GM19395 (cell line): ENCODE data around the gene ARID1B.

Experiments
- ATAC-seq: cut with Tn5 transposase; IDR thresholded peaks from one replicate; pipeline ENCODE4 v1.9.1; 2021; ENCODE audit warnings: mild to moderate bottlenecking, moderate library complexity; ENCODE audit not compliant: unreplicated experiment

The ARID1B gene

GRCh38 chr6:156900292-156900691 lies 123.1 kb downstream of the ARID1B start:
- ATAC-seq, result no peak

DNA sequence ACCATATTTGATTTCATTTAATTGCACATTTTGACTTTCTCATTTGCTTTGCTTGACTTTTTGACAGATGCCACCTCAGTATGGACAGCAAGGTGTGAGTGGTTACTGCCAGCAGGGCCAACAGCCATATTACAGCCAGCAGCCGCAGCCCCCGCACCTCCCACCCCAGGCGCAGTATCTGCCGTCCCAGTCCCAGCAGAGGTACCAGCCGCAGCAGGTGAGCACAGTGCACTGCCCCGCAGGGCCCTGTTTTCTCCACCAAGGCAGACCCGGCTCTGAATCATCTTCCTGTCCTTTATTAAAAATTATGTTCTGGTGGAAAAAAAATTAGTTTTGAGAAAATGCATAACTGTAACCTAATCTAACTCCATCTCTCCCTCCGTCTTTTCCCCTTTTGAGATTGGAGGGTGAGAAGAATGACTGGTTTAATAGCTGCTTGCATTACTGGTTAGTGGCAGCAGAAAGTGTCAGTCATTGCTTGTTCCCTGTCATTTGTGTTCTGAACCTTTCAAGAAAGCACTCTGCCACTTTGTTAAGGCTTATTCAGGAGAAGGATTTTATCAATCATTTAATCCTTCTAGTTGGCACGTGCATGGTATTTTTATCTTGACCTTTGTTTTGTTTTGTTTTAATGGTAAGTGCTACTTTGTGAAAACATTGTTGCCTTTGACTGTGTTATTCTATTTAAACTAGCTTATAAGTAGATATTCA lies 124.3 kb downstream of the ARID1B start:
- no peak for ATAC-seq

DNA sequence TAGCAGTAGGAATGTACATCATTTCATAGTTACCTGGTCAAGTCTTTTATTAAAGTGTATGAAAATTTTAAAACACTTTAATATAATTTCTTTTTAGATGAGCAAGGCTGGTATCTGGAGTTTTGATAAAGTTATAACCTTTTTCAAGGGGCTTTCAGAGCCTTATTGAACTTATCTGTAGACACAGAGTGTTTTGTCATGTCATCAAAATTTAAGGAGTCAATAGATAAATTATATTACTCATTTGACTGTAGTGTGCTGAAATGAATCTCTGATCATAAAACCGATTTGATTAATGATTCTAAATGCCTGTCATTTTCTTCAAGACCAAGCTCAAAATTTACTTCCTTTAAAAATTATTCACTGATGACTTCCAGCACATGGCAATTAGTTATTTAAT lies 125.6 kb downstream of the ARID1B start:
- no peak for ATAC-seq

DNA sequence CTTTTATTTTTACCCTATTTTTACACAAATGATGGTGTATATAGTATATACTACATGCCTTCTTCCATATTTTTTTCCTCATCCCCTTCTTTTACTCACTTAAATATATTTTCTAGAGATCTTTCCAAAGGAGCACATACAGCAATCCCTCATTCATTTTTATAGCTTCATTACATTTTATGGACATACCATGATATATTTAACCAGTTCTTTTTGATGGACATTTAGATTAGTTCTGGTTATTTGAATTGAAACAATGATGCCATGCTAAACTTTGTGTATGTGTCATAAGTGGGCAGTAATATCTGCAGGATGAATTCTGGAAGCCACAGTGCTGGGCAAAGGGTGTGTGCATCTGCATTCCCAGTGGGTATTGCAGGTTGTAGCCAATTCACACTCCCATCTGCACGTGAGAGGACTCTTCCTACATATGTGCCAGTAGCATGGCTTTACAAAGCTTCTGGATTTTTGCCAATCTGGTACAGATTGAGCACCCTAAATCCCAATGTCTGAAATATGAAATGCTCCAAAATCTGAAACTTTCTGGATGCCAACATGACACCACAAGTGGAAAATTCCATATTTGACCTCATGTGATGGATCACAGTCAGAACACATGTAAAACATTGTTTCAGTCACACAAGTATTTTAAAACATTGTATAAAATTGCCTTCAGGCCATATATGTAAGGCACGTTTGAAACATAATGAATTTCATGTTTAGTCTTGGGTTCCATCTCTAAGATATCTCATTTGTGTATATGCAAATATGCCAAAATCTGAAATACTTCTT lies 127.2 kb downstream of the ARID1B start:
- no peak for ATAC-seq

DNA sequence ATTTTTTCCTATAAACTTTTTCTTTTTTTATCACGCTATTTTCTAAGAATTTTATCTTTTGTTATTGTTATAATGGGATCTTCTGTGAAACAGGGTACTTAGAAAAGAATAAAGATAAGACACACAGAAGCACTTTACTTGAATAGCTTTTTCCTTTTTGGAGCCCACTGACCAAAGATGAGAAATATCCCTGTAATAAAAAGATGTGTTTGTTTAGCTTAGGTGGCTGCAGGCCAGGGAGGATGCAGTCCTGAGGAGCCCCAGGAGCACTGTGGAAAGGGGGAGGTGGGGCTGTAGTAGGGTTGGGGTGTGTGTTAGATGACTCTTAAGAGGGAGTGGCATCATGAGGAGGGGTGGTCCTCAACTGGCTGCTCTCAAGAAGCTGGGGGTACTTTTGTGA lies 128.6 kb downstream of the ARID1B start:
- no peak for ATAC-seq

DNA sequence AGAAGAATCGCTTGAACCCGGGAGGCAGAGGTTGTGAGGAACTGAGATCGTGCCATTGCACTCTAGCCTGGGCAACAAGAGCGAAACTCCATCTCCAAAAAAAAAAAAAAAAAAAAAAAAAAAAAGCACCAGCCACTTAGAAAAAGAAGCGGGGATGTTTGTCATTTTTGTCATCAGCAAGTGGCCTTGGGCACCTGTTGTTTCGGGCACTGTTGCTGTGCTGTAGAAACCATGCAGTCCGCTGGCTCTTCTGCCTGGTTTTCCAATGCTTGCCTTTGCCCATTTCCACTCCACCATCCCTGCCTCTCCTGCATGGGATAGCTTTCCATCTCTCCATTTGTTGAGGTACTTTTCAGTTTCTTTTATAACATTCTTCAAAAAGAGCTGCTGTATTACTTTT lies 129.3 kb downstream of the ARID1B start:
- no peak for ATAC-seq

DNA sequence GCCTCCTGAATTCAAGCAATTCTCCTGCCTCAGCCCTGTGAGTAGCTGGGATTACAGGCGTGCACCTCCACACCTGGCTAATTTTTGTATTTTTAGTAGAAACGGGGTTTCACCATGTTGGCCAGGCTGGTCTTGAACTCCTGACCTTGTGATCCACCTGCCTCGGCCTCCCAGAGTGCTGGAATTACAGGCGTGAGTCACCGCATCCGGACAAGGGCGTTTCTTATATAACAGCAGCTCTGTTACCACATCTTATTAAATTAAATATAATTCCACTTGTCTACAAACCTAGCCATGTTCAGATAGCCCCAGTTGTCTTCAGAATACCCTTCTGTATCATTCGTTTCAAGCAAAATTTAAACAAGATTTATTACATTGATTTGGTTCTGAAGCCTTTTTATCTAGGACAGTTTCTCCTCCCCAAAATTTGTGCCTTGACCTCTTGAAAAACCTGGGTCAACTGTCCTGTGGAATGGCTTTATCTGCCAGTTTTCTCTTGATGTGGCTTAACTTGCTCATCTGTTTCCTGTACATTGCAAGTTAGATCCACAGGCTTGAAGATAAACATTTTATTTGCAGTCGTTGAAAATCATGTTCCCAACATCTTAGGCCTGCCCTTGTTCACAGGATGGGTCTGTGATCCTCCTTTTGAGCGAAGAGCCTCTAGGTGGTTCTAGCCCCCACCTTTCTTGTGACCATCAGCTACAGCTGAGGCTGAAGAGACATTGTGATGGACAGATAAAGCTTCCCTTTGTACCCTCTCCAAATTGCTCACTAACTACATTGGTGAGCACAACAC lies 132.2 kb downstream of the ARID1B start:
- no peak for ATAC-seq

DNA sequence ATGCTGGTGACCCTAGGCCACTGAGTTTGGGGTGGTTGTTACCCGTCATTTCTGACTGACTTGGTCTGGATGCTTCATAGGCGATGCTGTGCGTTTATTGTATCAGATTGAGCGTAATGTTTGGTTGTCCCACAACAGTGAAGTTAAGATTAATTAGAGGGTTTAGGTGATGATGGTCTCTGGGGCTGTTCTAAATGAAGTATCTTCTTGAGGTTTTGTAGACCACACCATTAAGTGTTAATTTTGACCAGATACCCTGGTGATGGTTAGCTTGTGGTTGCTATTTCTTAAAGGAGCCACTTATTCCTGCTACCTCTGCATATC lies 132.8 kb downstream of the ARID1B start:
- no peak for ATAC-seq

DNA sequence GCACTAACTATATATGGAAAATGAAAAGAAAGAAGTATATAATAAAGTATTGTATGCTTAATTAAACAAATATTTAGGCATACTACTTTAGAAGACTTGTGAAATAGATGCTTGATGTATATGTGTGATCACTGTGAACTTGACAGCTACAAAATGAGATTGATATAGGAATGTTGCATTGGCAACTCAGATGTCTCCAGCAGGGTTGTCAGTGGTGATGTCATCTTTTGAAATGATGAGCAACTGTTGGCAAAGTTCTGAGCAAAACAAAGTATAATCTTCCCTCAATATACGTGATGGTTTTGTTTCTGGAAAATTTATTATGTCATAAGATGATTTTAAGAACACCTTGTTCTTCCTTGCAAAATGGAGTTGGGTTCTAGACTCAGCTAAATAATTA lies 133.8 kb downstream of the ARID1B start:
- no peak for ATAC-seq

GRCh38 chr6:156911581-156911980 lies 134.4 kb downstream of the ARID1B start:
- ATAC-seq, result no peak

DNA sequence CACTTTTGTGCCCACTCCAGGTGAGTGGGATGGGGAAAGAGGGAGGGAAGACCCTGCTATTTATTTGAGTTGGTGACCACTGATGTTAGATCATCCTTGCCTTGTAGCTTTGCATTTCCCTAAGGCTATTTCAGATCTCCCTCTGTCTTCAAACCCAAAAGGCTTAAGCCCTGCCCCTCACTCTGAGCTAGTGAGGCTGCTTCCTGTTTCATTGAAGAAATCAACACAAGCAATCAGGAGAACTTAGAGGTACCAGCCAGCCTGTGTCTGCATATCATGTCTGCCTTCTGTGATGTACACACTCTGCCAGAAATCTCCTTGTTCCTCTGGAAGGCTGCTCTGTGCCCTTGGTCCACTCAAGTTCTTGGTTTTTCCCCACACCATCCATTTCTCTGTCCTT lies 135.3 kb downstream of the ARID1B start:
- ATAC-seq, result no peak

GRCh38 chr6:156914181-156914580 lies 137.0 kb downstream of the ARID1B start:
- ATAC-seq, result no peak

DNA sequence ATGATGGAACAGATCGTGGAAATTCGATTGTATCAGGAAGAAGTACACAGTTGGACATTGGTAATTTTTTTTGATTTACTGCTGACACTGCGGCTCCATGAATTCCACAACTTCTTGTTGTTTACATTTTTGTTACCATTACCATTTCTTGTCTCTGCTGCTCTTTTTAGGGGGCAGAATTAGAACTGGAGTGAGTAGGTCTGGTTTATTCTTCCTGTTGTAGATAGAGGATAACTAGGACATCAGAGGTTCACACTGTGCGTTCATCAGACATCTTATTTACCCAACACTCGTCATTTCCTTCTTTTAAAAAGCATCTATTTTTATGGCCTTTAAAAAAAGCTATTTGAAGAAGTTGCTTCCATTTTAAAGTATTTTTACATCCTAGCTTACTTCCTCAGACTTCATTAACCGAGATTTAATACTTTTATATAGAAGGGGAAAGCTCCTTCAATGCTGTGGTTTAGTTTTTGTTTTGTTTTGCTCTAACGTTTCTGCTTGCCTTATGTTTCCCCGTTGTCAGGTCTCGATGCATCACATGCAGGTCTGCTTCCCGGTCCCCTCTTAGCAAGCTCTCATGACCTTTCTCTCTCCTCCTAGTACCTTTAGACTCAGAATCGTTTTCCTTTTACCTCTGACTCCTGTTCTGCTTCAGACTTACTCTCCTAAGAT lies 139.1 kb downstream of the ARID1B start:
- ATAC-seq, result peak; percentile 55

DNA sequence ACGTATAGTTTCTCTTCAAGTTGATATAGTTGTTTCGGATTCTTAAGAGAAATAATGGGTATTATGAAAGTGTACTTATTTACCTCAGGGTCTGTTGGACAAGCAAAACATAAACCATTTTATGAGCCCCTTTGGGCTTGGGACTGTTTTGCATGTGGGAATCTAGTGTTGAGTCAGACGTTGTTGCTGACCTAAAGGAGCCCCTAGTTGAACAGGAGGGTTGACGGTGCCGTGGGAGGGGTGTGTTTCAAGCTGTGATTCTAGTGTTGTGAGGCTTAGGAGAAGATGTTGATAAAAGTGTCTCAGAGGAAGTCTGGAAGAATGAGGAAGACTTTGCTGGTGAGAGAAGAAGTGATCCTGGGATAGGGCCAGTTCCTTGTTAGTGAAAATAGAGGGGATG lies 140.0 kb downstream of the ARID1B start:
- peak; percentile 59 for ATAC-seq

- no peak for ATAC-seq
Measured at GRCh38 chr6:156918647-156919046, 141.5 kb downstream of the ARID1B start.

DNA sequence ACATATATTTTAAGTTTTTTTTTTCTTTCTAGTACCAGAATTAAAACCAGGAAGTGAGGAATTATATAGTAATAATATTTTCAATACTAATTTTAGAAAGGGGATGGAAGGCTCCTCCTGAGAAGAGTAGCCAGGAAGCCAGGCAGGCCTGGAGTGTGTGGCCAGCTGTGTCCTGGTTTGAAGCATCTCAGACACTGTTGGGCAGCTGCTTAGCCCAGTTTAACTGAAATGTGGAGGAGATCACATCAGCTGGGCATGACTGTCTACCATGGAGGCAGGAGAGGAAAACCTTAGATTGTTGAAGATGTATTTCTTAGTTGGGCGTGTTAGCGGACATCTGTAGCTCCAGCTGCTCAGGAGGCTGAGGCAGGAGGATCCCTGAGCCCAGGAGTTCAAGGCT lies 142.2 kb downstream of the ARID1B start:
- ATAC-seq, result no peak

- ATAC-seq, result no peak
Measured at GRCh38 chr6:156919814-156920369, 142.7 kb downstream of the ARID1B start.

GRCh38 chr6:156924246-156924645 lies 147.1 kb downstream of the ARID1B start:
- no peak for ATAC-seq

DNA sequence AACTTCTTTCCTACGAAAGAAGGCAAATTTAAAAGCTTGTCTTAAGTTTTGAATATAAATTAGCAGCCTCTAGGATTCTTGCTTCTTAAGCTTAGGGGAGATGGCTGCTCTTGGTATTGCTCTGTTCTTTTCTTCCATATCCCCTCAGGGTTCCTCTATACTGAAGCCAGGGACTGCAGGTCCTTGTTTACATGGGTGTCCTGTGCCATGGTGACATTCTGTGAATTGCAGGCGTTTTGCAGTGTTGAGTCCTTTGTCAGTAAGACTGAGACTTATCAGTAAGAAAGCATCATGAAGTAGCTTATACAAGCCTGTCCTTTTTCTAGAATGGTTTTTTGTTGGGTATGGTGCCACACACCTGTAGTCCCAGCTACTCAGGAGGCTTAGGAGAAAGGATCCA lies 147.8 kb downstream of the ARID1B start:
- no peak for ATAC-seq

DNA sequence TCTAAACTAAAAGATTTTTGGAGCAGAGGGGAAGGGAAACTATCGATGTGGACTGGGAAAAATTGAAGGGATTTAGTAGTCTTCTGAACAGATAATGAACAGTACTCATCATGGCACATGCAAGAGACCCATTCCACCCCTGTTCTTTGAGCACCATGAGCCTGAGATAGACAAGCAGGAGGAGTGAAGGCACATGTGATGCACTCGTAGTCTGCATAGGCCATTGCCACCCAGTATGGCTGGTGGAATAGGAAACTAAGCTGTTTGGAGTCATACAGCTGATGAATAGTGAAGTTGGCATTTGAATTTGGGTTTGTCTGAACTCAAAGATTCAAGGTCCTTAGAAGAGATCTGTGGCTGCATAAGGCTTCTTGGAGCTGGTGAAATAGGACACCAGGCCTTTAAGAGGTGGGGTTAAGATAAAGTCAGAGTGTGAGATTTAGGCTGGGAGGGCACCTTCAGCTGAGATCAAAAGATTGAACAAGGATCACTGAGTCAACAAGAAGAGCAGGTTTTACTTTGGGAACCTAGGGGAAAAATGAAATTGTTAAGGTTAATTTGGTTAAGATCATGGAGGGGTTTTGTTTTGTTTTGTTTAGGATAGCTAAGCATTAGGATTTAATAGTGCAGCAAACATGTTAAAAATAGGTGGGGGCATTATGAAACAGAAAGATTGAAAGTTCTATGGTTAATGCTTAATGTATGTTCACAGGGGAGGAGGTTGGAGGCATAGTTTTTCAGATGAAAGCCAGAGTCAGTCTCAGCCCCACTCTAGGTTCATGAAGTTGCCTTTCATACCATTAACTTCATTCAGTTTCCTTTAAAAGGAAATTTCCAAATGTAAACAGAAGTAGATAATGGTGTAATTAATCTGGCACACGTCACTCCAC lies 148.8 kb downstream of the ARID1B start:
- peak; percentile 89 for ATAC-seq
